ENCODE measurements around the gene MYH9. TPM values are rescaled to one million over a fixed set of nuclear protein-coding genes. Genes with fewer than 3 reads are reported as not detected.

The MYH9 gene
- total RNA-seq, 1 donor from 2014 or later: 378 TPM

- Histone ChIP-seq H3K36me3 (ENCODE audit: control insufficient read depth, insufficient read depth, low read length) (peaks cover 2% of the 10 kb centered on the region), H3K4me3 (ENCODE audit: low read depth, low read length) (peak overlapping the region; percentile 60), H3K27me3 (ENCODE audit: control insufficient read depth, insufficient read depth, low read length) (no peaks in the 10 kb centered on the region)
- DNase-seq (ENCODE audit: low read depth) (no peak), FAIRE-seq (no peak)
- TF ChIP-seq CTCF (IDR thresholded peaks at IDR 0.05; ENCODE audit: insufficient read depth, low read length, severe bottlenecking): no peak
These were observed 148.7 kb downstream of the MYH9 start for GRCh38 chr22:36239150-36239400.

GRCh38 chr22:36238373-36239149 lies 149.2 kb downstream of the MYH9 start:
- Histone ChIP-seq H3K27me3 (ENCODE audit: control insufficient read depth, insufficient read depth, low read length) (no peaks in the 10 kb centered on the region), H3K36me3 (ENCODE audit: control insufficient read depth, insufficient read depth, low read length) (peaks cover 2% of the 10 kb centered on the region), H3K4me3 (ENCODE audit: low read depth, low read length) (peak overlapping the region; percentile 60)
- TF ChIP-seq CTCF (IDR thresholded peaks at IDR 0.05; ENCODE audit: insufficient read depth, low read length, severe bottlenecking): no peak
- DNase-seq (ENCODE audit: low read depth) (no peak), FAIRE-seq (no peak)

- DNase-seq (ENCODE audit: low read depth): no peak
- no peak for TF ChIP-seq CTCF (IDR thresholded peaks at IDR 0.05; ENCODE audit: insufficient read depth, low read length, severe bottlenecking)
- Histone ChIP-seq H3K27me3 (ENCODE audit: control insufficient read depth, insufficient read depth, low read length) (no peaks in the 10 kb centered on the region), H3K36me3 (ENCODE audit: control insufficient read depth, insufficient read depth, low read length) (peaks cover 4% of the 10 kb centered on the region), H3K4me3 (ENCODE audit: low read depth, low read length) (no peak overlapping the region)
- FAIRE-seq: no peak
These were observed 150.1 kb downstream of the MYH9 start for GRCh38 chr22:36237462-36238372.

- H3K36me3 ChIP-seq (ENCODE audit: control insufficient read depth, insufficient read depth, low read length): peaks cover 10% of the 10 kb centered on the region
- no peak overlapping the region for H3K4me3 ChIP-seq (ENCODE audit: low read depth, low read length)
- TF ChIP-seq CTCF (IDR thresholded peaks at IDR 0.05; ENCODE audit: insufficient read depth, low read length, severe bottlenecking): no peak
- DNase-seq (ENCODE audit: low read depth) (peak; percentile 21), FAIRE-seq (no peak)
- no peaks in the 10 kb centered on the region for H3K27me3 ChIP-seq (ENCODE audit: control insufficient read depth, insufficient read depth, low read length)
These were observed 151.1 kb downstream of the MYH9 start for GRCh38 chr22:36236388-36237319.

- no peak for FAIRE-seq
- TF ChIP-seq CTCF (IDR thresholded peaks at IDR 0.05; ENCODE audit: insufficient read depth, low read length, severe bottlenecking): no peak
- no peak for DNase-seq (ENCODE audit: low read depth)
- peaks cover 10% of the 10 kb centered on the region for H3K36me3 ChIP-seq (ENCODE audit: control insufficient read depth, insufficient read depth, low read length)
- no peak overlapping the region for H3K4me3 ChIP-seq (ENCODE audit: low read depth, low read length)
- H3K27me3 ChIP-seq (ENCODE audit: control insufficient read depth, insufficient read depth, low read length): no peaks in the 10 kb centered on the region
These were observed 152.2 kb downstream of the MYH9 start for GRCh38 chr22:36235585-36235984.

Data from bronchial epithelial cell (primary cell).